Right renal pelvis (tissue), 4 donors: ENCODE data around the gene ROGDI. TPM values are rescaled to one million over a fixed set of nuclear protein-coding genes. Genes with fewer than 3 reads are reported as not detected.
"Not testable (repeated sequence)": the region's sequence is repeated elsewhere in the genome, so short reads cannot be mapped to it uniquely, and the experiment has no call there.

ENCODE experiments used
- DNase-seq, 4 donors: peaks; one replicate each; pipeline ENCODE4 v3.0.0-alpha.2; 2013; ENCODE audit warnings: low read depth in 4 of 4, low spot score in 3 of 4, missing footprints in 1 of 4
- polyA plus RNA-seq, 4 donors: library from polyadenylated mRNA; unstranded; fragments of 120-200 nt; gene quantifications; one replicate each; pipeline ENCODE4 v1.2.1, GENCODE V29; 2013; ENCODE audit not compliant: insufficient read length in 4 of 4

ROGDI gene
- polyA plus RNA-seq, 4 donors, result 34.8 to 42.1 (median 36.3) TPM

- no peak for DNase-seq
Observed at GRCh38 chr16:4795181-4795827, 7.1 kb downstream of the ROGDI start, which contains the start of gene SMIM22. TSS of gene SMIM22 (plus strand) at chr16:4795369. CDS start at chr16:4795735, 366 bp downstream.

- DNase-seq, result no peak
Observed at GRCh38 chr16:4792951-4793513, 9.4 kb downstream of the ROGDI start.

GRCh38 chr16:4790871-4791270 is 11.6 kb downstream of the ROGDI start:
- no peak for DNase-seq

- no peak for DNase-seq
Observed at GRCh38 chr16:4790261-4790660, 12.2 kb downstream of the ROGDI start.

GRCh38 chr16:4788910-4789309 is 13.5 kb downstream of the ROGDI start:
- DNase-seq, result no peak

- DNase-seq, result no peak
Observed at GRCh38 chr16:4788489-4788889, 13.9 kb downstream of the ROGDI start.

- no peak for DNase-seq
Observed at GRCh38 chr16:4787627-4788482, 14.6 kb downstream of the ROGDI start, which contains the start of gene SEPTIN12. TSS of gene SEPTIN12 (minus strand) at chr16:4788345. CDS start at chr16:4787645, 700 bp downstream.

- DNase-seq, result no peak
Observed at GRCh38 chr16:4787068-4787467, 15.4 kb downstream of the ROGDI start.

GRCh38 chr16:4785758-4786433 is 16.5 kb downstream of the ROGDI start:
- DNase-seq, result no peak

- DNase-seq, result not testable (repeated sequence)
Observed at GRCh38 chr16:4784444-4784987, 17.9 kb downstream of the ROGDI start.

- no peak for DNase-seq
Observed at GRCh38 chr16:4783951-4784336, 18.5 kb downstream of the ROGDI start.

GRCh38 chr16:4783251-4783950 is 19.0 kb downstream of the ROGDI start:
- no peak for DNase-seq

GRCh38 chr16:4780235-4780634 is 22.2 kb downstream of the ROGDI start:
- no peak for DNase-seq

GRCh38 chr16:4778050-4778392 is 24.4 kb downstream of the ROGDI start:
- no peak for DNase-seq

GRCh38 chr16:4777339-4778049 is 24.9 kb downstream of the ROGDI start:
- no peak for DNase-seq

GRCh38 chr16:4776141-4776705 is 26.2 kb downstream of the ROGDI start:
- DNase-seq, result no peak

GRCh38 chr16:4775005-4775404 is 27.4 kb downstream of the ROGDI start:
- DNase-seq, result no peak

GRCh38 chr16:4772351-4772750 is 30.1 kb downstream of the ROGDI start:
- no peak for DNase-seq

- no peak for DNase-seq
Observed at GRCh38 chr16:4771646-4772045, 30.8 kb downstream of the ROGDI start.
